Ascending aorta (tissue), 2 donors: ENCODE data around the gene ATP5ME. TPM values are rescaled to one million over a fixed set of nuclear protein-coding genes. Genes with fewer than 3 reads are reported as not detected.

ENCODE experiments used
- DNase-seq, 2 donors: peaks; one replicate each; pipeline ENCODE4 v3.0.0-alpha.2; 2019; ENCODE audit warnings: low spot score in 2 of 2
- H3K27ac ChIP-seq, 2 donors: fragments of 200-600 bp; sonication (generic); one replicate each; pipeline ENCODE4 v1.5.1; 2016 to 2017; ENCODE audit warnings: mild to moderate bottlenecking in 1 of 2
- H3K27me3 ChIP-seq: fragments of 200-600 bp; sonication (generic); one replicate; pipeline ENCODE4 v1.5.1; 2017
- H3K36me3 ChIP-seq, 2 donors: fragments of 200-600 bp; sonication (generic); one replicate each; pipeline ENCODE4 v1.5.1; 2016
- H3K4me1 ChIP-seq, 2 donors: fragments of 200-600 bp; sonication (generic); one replicate each; pipeline ENCODE4 v1.5.1; 2016 to 2017; ENCODE audit warnings: mild to moderate bottlenecking in 1 of 2
- H3K4me3 ChIP-seq, 2 donors: fragments of 200-600 bp; sonication (generic); one replicate each; pipeline ENCODE4 v1.5.1; 2016 to 2017; ENCODE audit warnings: mild to moderate bottlenecking in 1 of 2
- H3K9me3 ChIP-seq, 2 donors: fragments of 200-600 bp; sonication (generic); one replicate each; pipeline ENCODE4 v1.5.1; 2016
- CTCF ChIP-seq, 3 experiments: fragments of 200-600 bp in 2 of 3; fragments of 450-650 bp in 1 of 3; sonication (generic) in 2 of 3; IDR thresholded peaks; one replicate each; pipeline ENCODE4 v1.5.1; 2016 to 2019; ENCODE audit warnings: antibody characterized with exemption in 3 of 3, mild to moderate bottlenecking in 1 of 3, moderate library complexity in 1 of 3
- intact Hi-C: fragments of 100-400 bp; cut with DNase I; formaldehyde crosslinking; loops from one replicate; pipeline ENCODE4 v1.15.1; 2023
- total RNA-seq: library from RNA; depleted of rRNA; stranded (reverse); fragments of >200 nt; gene quantifications from one replicate; pipeline ENCODE4 v1.1.0, GENCODE V29; 2016

Gene ATP5ME
- total RNA-seq, 1 donor from 2014 or later, result not detected

GRCh38 chr4:692771-693554 is 18.9 kb upstream of the ATP5ME start:
- Histone ChIP-seq H3K36me3 (no peaks in the 10 kb centered on the region), H3K4me1 (peaks cover 0 to 4% of the 10 kb centered on the region in 2 donors), H3K27me3 (no peaks in the 10 kb centered on the region), H3K9me3 (no peaks in the 10 kb centered on the region), H3K27ac (no peak overlapping the region), H3K4me3 (no peak overlapping the region)
- no peak for DNase-seq
- intact Hi-C loops, result no loop called here
- no peak for TF ChIP-seq CTCF (IDR thresholded peaks at IDR 0.05)

- H3K4me3 ChIP-seq, result peak overlapping the region; percentile 47 to 64
- no peaks in the 10 kb centered on the region for H3K27me3 ChIP-seq
- peak overlapping the region in 1 of 2 donors; percentile 56 for H3K27ac ChIP-seq
- H3K4me1 ChIP-seq, result peaks cover 0 to 4% of the 10 kb centered on the region in 2 donors
- H3K9me3 ChIP-seq, result no peaks in the 10 kb centered on the region
- no peaks in the 10 kb centered on the region for H3K36me3 ChIP-seq
- intact Hi-C loops, result no loop called here
- TF ChIP-seq CTCF (IDR thresholded peaks at IDR 0.05), result no peak
- no peak for DNase-seq
Observed at GRCh38 chr4:689723-690122, 15.6 kb upstream of the ATP5ME start.

- H3K27me3 ChIP-seq, result no peaks in the 10 kb centered on the region
- H3K36me3 ChIP-seq, result no peaks in the 10 kb centered on the region
- H3K27ac ChIP-seq, result peak within 1 kb of the TSS; percentile 51 to 56
- H3K9me3 ChIP-seq, result no peaks in the 10 kb centered on the region
- intact Hi-C loops, result no loop called here
- peaks cover 0 to 4% of the 10 kb centered on the region in 2 donors for H3K4me1 ChIP-seq
- peak within 1 kb of the TSS; percentile 47 to 64 for H3K4me3 ChIP-seq
- no peak for DNase-seq
- TF ChIP-seq CTCF (IDR thresholded peaks at IDR 0.05), result no peak
Observed at GRCh38 chr4:688854-689681, 15.0 kb upstream of the ATP5ME start, which contains the start of gene SLC49A3. SLC49A3 (minus strand) TSS chr4:689151; CDS start chr4:689127, 24 bp downstream.

- Histone ChIP-seq H3K4me1 (peaks cover 0 to 4% of the 10 kb centered on the region in 2 donors), H3K9me3 (no peaks in the 10 kb centered on the region), H3K27ac (peak overlapping the region; percentile 51 to 56), H3K4me3 (peak overlapping the region; percentile 47 to 64), H3K27me3 (no peaks in the 10 kb centered on the region), H3K36me3 (no peaks in the 10 kb centered on the region)
- TF ChIP-seq CTCF (IDR thresholded peaks at IDR 0.05), result no peak
- intact Hi-C loops, result no loop called here
- DNase-seq, result no peak
Observed at GRCh38 chr4:687971-688853, 14.1 kb upstream of the ATP5ME start.
